GM12878 (cell line): ENCODE measurements around the gene ZSWIM6.

Experiments
- CHD1 ChIP-seq: IDR thresholded peaks from 2 replicates; pipeline ENCODE4 v1.6.1; 2012; ENCODE audit warnings: low read depth, low read length, improper control_type of control experiment
- CTCF ChIP-seq, 3 experiments: IDR thresholded peaks in 2 of 3; conservative IDR thresholded peaks in 1 of 3; 2 replicates each; pipeline ENCODE4 v1.5.1; 2011; ENCODE audit warnings: low read depth in 3 of 3, low read length in 3 of 3, mild to moderate bottlenecking in 3 of 3, control low read depth in 2 of 3, moderate library complexity in 2 of 3, inconsistent platforms in 1 of 3, mixed read lengths in 1 of 3; ENCODE audit not compliant: control insufficient read depth in 2 of 3, insufficient read depth in 1 of 3; ENCODE audit errors: extremely low read depth in 1 of 3
- EGR1 ChIP-seq, 2 experiments: IDR thresholded peaks; 1 replicate in 1 of 2; 2 replicates in 1 of 2; pipeline ENCODE4 v1.6.1; 2011 to 2012; ENCODE audit warnings: low read depth in 2 of 2, low read length in 2 of 2, borderline replicate concordance in 1 of 2, mild to moderate bottlenecking in 1 of 2, moderate library complexity in 1 of 2
- IRF3 ChIP-seq: fragments of 450-650 bp; IDR thresholded peaks from 2 replicates; pipeline ENCODE4 v1.6.1; 2014; ENCODE audit warnings: mild to moderate bottlenecking
- JUND ChIP-seq: IDR thresholded peaks from 2 replicates; pipeline ENCODE4 v1.6.1; 2012; ENCODE audit warnings: low read depth, mild to moderate bottlenecking, low read length, improper control_type of control experiment, moderate library complexity
- PKNOX1 ChIP-seq: fragments of 450-650 bp; IDR thresholded peaks from 2 replicates; pipeline ENCODE4 v1.6.1; 2016; ENCODE audit warnings: mild to moderate bottlenecking
- RFX5 ChIP-seq: IDR thresholded peaks from 2 replicates; pipeline ENCODE4 v1.6.1; 2011; ENCODE audit warnings: low read depth, low read length, improper control_type of control experiment
- ZZZ3 ChIP-seq: IDR thresholded peaks from 2 replicates; pipeline ENCODE4 v1.6.1; 2011; ENCODE audit warnings: low read depth; ENCODE audit not compliant: control insufficient read depth, insufficient read length

GRCh38 chr5:61538722-61539501 lies 206.9 kb downstream of the ZSWIM6 start:
- TF ChIP-seq ZZZ3 (no peak), IRF3 (no peak), JUND (no peak), EGR1 (IDR thresholded peaks at IDR 0.05; ENCODE audit: borderline replicate concordance in 1 of 2, low read depth in 2 of 2, low read length in 2 of 2) (no peak), RFX5 (no peak), CHD1 (no peak), PKNOX1 (no peak), CTCF (IDR thresholded peaks at IDR 0.05 in 2 of 3, conservative IDR thresholded peaks at IDR 0.05 in 1 of 3; ENCODE audit: control insufficient read depth in 2 of 3, extremely low read depth in 1 of 3, insufficient read depth in 1 of 3, low read depth in 3 of 3, low read length in 3 of 3) (no peak)
